SK-N-SH (cell line): Measurements from ENCODE around the gene KRTAP21-3.

Source experiments
- CTCF ChIP-seq: fragments of 200-600 bp; sonication (generic); IDR thresholded peaks from 2 replicates; pipeline ENCODE4 v1.6.1; 2017; ENCODE audit warnings: antibody characterized with exemption, mild to moderate bottlenecking, moderate library complexity
- FOSL2 ChIP-seq: IDR thresholded peaks from 2 replicates; pipeline ENCODE4 v1.4.0; 2012; ENCODE audit warnings: low read depth, mild to moderate bottlenecking, moderate library complexity, borderline replicate concordance
- JUND ChIP-seq: IDR thresholded peaks from 2 replicates; pipeline ENCODE4 v1.4.0; 2012
- NFIC ChIP-seq: IDR thresholded peaks from 2 replicates; pipeline ENCODE4 v1.4.0; 2012; ENCODE audit warnings: borderline replicate concordance
- TAF1 ChIP-seq: IDR thresholded peaks from 2 replicates; pipeline ENCODE4 v1.6.1; 2012; ENCODE audit warnings: low read depth, mild to moderate bottlenecking, low read length, moderate library complexity, borderline replicate concordance
- TF ChIP-seq, protein P1 (sequence below): IDR thresholded peaks from 2 replicates; pipeline ENCODE4 v1.6.1; 2012; ENCODE audit warnings: mild to moderate bottlenecking, low read depth, low read length, moderate library complexity

GRCh38 chr21:30718239-30718909 lies at the start of gene KRTAP21-3:
- TF ChIP-seq, protein P1, sequence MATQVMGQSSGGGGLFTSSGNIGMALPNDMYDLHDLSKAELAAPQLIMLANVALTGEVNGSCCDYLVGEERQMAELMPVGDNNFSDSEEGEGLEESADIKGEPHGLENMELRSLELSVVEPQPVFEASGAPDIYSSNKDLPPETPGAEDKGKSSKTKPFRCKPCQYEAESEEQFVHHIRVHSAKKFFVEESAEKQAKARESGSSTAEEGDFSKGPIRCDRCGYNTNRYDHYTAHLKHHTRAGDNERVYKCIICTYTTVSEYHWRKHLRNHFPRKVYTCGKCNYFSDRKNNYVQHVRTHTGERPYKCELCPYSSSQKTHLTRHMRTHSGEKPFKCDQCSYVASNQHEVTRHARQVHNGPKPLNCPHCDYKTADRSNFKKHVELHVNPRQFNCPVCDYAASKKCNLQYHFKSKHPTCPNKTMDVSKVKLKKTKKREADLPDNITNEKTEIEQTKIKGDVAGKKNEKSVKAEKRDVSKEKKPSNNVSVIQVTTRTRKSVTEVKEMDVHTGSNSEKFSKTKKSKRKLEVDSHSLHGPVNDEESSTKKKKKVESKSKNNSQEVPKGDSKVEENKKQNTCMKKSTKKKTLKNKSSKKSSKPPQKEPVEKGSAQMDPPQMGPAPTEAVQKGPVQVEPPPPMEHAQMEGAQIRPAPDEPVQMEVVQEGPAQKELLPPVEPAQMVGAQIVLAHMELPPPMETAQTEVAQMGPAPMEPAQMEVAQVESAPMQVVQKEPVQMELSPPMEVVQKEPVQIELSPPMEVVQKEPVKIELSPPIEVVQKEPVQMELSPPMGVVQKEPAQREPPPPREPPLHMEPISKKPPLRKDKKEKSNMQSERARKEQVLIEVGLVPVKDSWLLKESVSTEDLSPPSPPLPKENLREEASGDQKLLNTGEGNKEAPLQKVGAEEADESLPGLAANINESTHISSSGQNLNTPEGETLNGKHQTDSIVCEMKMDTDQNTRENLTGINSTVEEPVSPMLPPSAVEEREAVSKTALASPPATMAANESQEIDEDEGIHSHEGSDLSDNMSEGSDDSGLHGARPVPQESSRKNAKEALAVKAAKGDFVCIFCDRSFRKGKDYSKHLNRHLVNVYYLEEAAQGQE = no peak
- peak; percentile 99 for TF ChIP-seq JUND
- no peak for TF ChIP-seq CTCF
- peak; percentile 56; the same call in 1 of the 2 replicates for TF ChIP-seq NFIC
- TF ChIP-seq TAF1 = no peak
- TF ChIP-seq FOSL2 = peak; percentile 97
